Adrenal gland (tissue), 12 donors: ENCODE measurements around the gene TRMO. TPM values are rescaled to one million over a fixed set of nuclear protein-coding genes. Genes with fewer than 3 reads are reported as not detected.

Experiments used
- DNase-seq, 7 donors: peaks; one replicate each; pipeline ENCODE4 v3.0.0-alpha.2; 2019 to 2020
- H3K27ac ChIP-seq, 5 donors: fragments of 200-600 bp; sonication (generic) in 4 of 5; 1 replicate in 3 of 5; 2 replicates in 2 of 5; pipeline versions ENCODE4 v1.5.1 to v1.8.0; 2016 to 2020; ENCODE audit warnings: mild to moderate bottlenecking in 1 of 5
- H3K27me3 ChIP-seq: fragments of 200-600 bp; 2 replicates; pipeline ENCODE4 v1.8.0; 2021
- H3K36me3 ChIP-seq, 2 donors: fragments of 200-600 bp; replicated peaks in 1 of 2; 1 replicate in 1 of 2; 2 replicates in 1 of 2; pipeline versions ENCODE4 v1.5.1 to v1.8.0; 2018 to 2022
- H3K4me1 ChIP-seq, 2 donors: fragments of 200-600 bp; replicated peaks in 1 of 2; 1 replicate in 1 of 2; 2 replicates in 1 of 2; pipeline versions ENCODE4 v1.5.1 to v1.8.0; 2018 to 2021
- H3K4me3 ChIP-seq, 4 donors: fragments of 200-600 bp; sonication (generic) in 3 of 4; one replicate each; pipeline ENCODE4 v1.5.1; 2016 to 2018
- H3K9me3 ChIP-seq, 3 donors: fragments of 200-600 bp; sonication (generic) in 1 of 3; replicated peaks in 1 of 3; 1 replicate in 2 of 3; 2 replicates in 1 of 3; pipeline versions ENCODE4 v1.5.1 to v1.8.0; 2016 to 2021
- POLR2A ChIP-seq, 2 donors: fragments of 450-650 bp; IDR thresholded peaks; one replicate each; pipeline ENCODE4 v1.6.1; 2017; ENCODE audit warnings: antibody characterized with exemption in 2 of 2, mild to moderate bottlenecking in 2 of 2, moderate library complexity in 1 of 2
- WGBS, 4 donors: extraction: QIAGEN DNeasy Blood & Tissue Kit in 2 of 4; methylation state at CpG; one replicate each; pipeline versions ENCODE4 v1.1.5 to v1.1.7; 2013 to 2017; 5-methylcytosine and 5-hydroxymethylcytosine counted together
- intact Hi-C, 2 donors: fragments of 100-400 bp; cut with DNase I; formaldehyde crosslinking; loops; one replicate each; pipeline versions ENCODE4 v1.14.1 to v1.15.0; 2022 to 2023
- polyA plus RNA-seq, 3 donors: library from polyadenylated mRNA; stranded (reverse); fragments of 200-250 nt in 2 of 3; fragments of 350-450 nt in 1 of 3; fragmentation: Illumina TruSeq in 1 of 3; extraction: RNeasy Lipid Tissue Mini Kit (QIAGEN cat#74804) in 1 of 3; gene quantifications; one replicate each; pipeline ENCODE4 v1.2.3, GENCODE V29; 2013 to 2014
- total RNA-seq, 9 donors: library from RNA; depleted of rRNA in 4 of 9; stranded (reverse); fragments of >200 nt in 4 of 9; fragments of 120-200 nt in 1 of 9; fragmentation: NEBNext Ultra II Directional in 1 of 9; extraction: Animal tissue kit (Norgen Biotek cat#: 25700) in 1 of 9; gene quantifications; one replicate each; pipeline versions ENCODE4 v1.1.0 to v1.2.4, GENCODE V29; 2013 to 2023
- TF ChIP-seq, protein P1 (sequence below), 6 experiments: fragments of 450-650 bp in 4 of 6; fragments of 200-600 bp in 2 of 6; sonication (generic) in 1 of 6; IDR thresholded peaks; 1 replicate in 5 of 6; 2 replicates in 1 of 6; pipeline versions ENCODE4 v1.5.1 to v1.8.0; 2016 to 2021; ENCODE audit warnings: antibody characterized with exemption in 6 of 6, mild to moderate bottlenecking in 2 of 6, moderate library complexity in 1 of 6
- donor health status: healthy with polysubstance abuse.
- donor health status: Bipolar disorder and iron deficiency.
- donor health status: DM: yes; HTN: yes; CAD: no.
- donor health status: DM: no; HTN: no; CAD: no.
- donor health status: DM: no; HTN: no; CAD: no.
- donor health status: DM: yes; HTN: yes; CAD: no.

TRMO gene
- total and polyA plus RNA-seq, 12 donors = 7.8 to 40.4 (median 17.1) TPM

DNA sequence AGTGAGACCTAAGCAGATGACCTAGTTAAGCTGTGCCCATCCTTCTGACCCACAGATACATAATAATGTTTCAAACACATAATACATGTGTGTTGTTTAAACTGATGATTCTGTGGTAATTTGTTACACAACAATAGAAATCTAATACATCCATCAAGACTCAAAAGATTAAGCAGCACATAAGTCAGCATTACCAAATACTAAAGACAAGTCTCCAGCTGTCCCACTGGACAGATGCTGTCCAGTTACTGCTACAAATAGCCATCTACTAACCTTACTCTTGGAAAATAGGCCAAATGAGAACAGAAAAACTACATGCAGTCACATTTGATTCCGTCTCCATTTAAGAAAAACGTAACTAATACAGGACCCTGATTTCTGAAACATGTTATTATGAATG, 10.8 kb downstream of the TRMO start:
- no peak for TF ChIP-seq POLR2A (IDR thresholded peaks at IDR 0.05)
- TF ChIP-seq, protein P1, sequence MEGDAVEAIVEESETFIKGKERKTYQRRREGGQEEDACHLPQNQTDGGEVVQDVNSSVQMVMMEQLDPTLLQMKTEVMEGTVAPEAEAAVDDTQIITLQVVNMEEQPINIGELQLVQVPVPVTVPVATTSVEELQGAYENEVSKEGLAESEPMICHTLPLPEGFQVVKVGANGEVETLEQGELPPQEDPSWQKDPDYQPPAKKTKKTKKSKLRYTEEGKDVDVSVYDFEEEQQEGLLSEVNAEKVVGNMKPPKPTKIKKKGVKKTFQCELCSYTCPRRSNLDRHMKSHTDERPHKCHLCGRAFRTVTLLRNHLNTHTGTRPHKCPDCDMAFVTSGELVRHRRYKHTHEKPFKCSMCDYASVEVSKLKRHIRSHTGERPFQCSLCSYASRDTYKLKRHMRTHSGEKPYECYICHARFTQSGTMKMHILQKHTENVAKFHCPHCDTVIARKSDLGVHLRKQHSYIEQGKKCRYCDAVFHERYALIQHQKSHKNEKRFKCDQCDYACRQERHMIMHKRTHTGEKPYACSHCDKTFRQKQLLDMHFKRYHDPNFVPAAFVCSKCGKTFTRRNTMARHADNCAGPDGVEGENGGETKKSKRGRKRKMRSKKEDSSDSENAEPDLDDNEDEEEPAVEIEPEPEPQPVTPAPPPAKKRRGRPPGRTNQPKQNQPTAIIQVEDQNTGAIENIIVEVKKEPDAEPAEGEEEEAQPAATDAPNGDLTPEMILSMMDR (IDR thresholded peaks at IDR 0.05) = no peak

GRCh38 chr9:97910357-97910756, 11.9 kb downstream of the TRMO start:
- peaks cover 23 to 25% of the 10 kb centered on the region in 2 donors for H3K4me1 ChIP-seq
- DNase-seq = no peak
- 86 to 95% (median 93%) methylated on average over 5 to 6 of the region's 6 CpGs for WGBS, 4 donors
- H3K36me3 ChIP-seq = peaks cover 0 to 47% of the 10 kb centered on the region in 2 donors
- intact Hi-C loops = no loop called here
- no peaks in the 10 kb centered on the region for H3K27me3 ChIP-seq
- no peak overlapping the region for H3K4me3 ChIP-seq
- TF ChIP-seq, protein P1 (IDR thresholded peaks at IDR 0.05) = no peak
- TF ChIP-seq POLR2A (IDR thresholded peaks at IDR 0.05) = no peak
- no peaks in the 10 kb centered on the region for H3K9me3 ChIP-seq
- H3K27ac ChIP-seq = no peak overlapping the region

More for the DNA sequence above, 10.8 kb downstream of the TRMO start:
- peaks cover 12 to 15% of the 10 kb centered on the region in 2 donors for H3K4me1 ChIP-seq
- peaks cover 0 to 52% of the 10 kb centered on the region in 2 donors for H3K36me3 ChIP-seq
- H3K27ac ChIP-seq = no peak overlapping the region
- H3K9me3 ChIP-seq = no peaks in the 10 kb centered on the region
- H3K27me3 ChIP-seq = no peaks in the 10 kb centered on the region
- no peak overlapping the region for H3K4me3 ChIP-seq
- no peak for DNase-seq
- WGBS, 4 donors = 94 to 97% (median 96%) methylated on average over 2 of the region's 2 CpGs
- intact Hi-C loops = no loop called here

- intact Hi-C loops = no loop called here
- no peaks in the 10 kb centered on the region for H3K27me3 ChIP-seq
- H3K27ac ChIP-seq = no peak overlapping the region
- TF ChIP-seq, protein P1 (IDR thresholded peaks at IDR 0.05) = no peak
- no peak for TF ChIP-seq POLR2A (IDR thresholded peaks at IDR 0.05)
- DNase-seq = no peak
- WGBS, 4 donors = 67 to 94% (median 82%) methylated on average over 1 of the region's 1 CpG
- H3K4me1 ChIP-seq = peaks cover 23 to 29% of the 10 kb centered on the region in 2 donors
- H3K4me3 ChIP-seq = no peak overlapping the region
- no peaks in the 10 kb centered on the region for H3K9me3 ChIP-seq
- peaks cover 0 to 44% of the 10 kb centered on the region in 2 donors for H3K36me3 ChIP-seq
Observed at GRCh38 chr9:97908705-97909104, 13.6 kb downstream of the TRMO start.

DNA sequence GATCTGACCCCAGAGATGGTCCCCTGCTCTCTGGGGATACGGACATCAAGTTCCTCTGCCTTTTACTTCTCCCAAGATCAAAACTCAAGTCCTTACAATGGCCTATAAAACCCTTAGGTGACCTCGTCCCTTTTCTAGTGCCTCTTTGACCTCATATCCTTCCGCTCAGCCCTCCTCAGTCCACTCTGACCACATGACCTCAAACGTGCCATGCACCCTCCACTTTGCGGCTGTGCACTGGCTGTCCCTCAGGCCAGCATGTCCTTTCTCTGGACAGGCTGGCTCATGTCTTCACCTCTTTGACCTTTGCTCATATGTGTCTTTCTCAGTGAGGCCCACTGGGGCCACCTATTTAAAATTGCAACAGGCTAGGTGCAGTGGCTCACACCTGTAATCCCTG, 14.7 kb downstream of the TRMO start:
- TF ChIP-seq, protein P1 (IDR thresholded peaks at IDR 0.05) = no peak
- no peak for TF ChIP-seq POLR2A (IDR thresholded peaks at IDR 0.05)
- 84 to 92% (median 85%) methylated on average over 5 of the region's 5 CpGs for WGBS, 4 donors
- Histone ChIP-seq H3K4me3 (no peak overlapping the region), H3K36me3 (peaks cover 0 to 40% of the 10 kb centered on the region in 2 donors), H3K27ac (peak overlapping the region in 2 of 5 donors; percentile 84 to 85), H3K9me3 (no peaks in the 10 kb centered on the region), H3K27me3 (no peaks in the 10 kb centered on the region), H3K4me1 (peaks cover 23 to 29% of the 10 kb centered on the region in 2 donors)
- intact Hi-C loops = no loop called here
- DNase-seq = no peak
